ENCODE data around the gene PRKCE.
"Not testable (repeated sequence)": the region's sequence is repeated elsewhere in the genome, so short reads cannot be mapped to it uniquely, and the experiment has no call there.

Gene PRKCE

DNA sequence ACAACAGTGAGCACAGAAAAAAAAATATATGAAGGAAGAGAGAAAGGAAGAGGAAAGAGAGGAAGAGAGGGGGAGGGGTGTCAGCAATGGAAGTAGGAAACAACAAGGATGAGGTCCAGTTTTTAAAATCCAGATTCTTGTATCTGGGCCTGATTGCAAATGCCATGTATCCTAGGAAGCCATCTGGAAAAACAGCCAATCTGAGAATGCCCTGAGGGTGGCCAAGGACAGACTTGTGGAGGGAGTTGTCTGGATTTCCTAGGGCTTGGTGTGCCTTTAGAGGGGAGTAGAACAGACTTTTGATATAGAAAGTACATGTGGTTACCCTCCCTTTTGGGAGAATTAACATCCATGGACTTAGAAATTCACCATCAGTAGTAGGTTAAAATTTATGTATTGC lies 47.1 kb downstream of the PRKCE start:
- no peak for DNase-seq (ENCODE audit: low read depth in 3 of 3)

DNA sequence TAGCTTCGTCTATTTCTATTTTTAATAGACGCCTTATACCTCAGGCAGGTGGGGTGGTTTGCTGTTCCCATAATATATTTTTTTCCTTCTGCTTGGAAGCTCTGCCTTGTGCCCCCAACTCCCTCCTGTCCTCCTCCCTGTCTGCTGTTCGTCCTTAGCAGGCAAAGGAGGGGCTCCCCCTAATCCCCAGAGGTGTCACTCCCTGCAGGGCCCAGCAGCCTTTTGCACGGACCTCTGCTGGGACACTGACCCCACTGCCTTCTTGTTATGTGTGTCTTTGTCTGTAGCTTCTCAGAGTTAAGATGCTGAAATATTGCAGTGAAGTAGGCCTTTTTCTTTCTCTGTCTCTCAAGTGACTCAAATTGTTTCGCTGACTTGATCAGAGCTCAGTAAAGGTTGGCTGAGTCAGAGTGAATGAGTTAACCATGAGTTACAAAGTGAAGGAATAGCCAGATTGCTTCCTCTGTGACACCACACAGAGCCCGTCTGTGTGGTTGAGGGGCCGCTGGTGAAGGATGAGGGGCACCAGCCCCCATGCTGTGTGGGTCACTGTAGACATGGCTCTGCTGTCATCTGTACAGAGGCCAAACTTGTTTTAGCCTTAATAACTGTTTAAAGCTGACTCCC lies 47.7 kb downstream of the PRKCE start:
- DNase-seq (ENCODE audit: low read depth in 3 of 3) = no peak

DNA sequence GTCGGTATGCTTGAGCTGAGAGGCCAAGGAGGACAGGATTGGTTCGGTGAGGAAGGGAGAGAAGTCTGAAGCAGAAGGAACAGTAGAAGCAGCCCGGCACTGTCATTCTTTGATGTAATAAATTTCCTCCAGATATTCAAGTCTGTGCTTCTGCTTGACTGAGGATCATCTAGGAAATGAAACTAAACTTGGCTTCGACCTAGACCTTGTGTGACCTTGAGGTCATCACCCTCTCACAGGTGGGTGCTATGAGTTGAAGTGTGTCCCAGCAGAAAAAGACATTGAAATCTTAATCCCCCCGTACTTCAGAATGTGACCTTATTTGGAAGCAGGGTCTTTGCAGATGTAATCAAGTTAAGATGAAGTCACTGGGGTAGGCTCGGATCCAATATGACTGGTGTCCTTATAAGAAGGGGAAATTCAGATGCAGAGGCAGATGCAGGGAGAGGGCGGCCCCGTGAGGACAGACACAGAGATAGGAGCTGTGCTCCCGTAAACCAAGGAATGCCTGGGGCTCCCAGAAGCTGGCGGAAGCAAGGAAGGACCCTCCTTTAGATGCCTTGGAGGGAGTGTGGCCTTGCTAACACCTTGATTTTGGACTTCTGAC lies 49.0 kb downstream of the PRKCE start:
- DNase-seq (ENCODE audit: low read depth in 3 of 3) = no peak

DNA sequence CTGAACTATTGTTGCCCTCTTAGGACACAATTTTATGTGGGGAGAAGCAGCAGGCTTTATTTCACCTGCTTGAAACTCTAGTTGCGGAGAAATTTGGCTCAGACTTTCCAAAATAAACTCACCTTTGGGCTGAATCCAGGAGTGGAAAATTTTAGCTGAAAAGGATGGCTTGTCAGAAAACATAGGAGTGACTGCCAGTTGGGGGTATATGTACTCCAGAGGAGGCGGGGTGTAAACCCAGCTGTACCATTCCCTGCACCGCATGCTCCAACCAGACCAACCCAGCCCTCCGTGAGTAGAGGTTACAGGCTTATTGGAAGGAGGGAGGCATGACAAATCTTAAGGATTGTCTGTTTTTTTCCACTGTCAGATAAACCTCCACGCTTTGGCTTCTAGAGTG lies 53.8 kb downstream of the PRKCE start:
- DNase-seq (ENCODE audit: low read depth in 3 of 3) = no peak

DNA sequence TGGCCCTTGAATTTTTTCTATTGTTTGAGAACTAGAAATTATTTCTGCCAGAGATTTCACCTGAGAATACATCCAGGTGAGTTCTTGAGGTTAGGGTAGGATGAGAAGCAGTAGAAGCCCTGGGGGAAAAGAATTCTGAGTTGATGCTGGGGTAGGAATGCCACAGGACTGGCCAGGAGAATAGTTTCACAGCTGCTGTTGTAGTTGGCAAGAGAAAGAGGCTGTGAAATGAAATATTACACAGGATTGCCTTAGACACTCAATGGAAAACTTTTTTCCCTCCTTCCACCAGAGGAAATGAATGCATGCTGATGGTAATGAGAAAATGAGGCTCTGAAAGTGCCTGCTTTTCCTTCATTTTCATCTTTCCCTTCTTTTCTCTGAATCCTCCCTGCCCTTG lies 54.6 kb downstream of the PRKCE start:
- DNase-seq (ENCODE audit: low read depth in 3 of 3) = no peak

DNA sequence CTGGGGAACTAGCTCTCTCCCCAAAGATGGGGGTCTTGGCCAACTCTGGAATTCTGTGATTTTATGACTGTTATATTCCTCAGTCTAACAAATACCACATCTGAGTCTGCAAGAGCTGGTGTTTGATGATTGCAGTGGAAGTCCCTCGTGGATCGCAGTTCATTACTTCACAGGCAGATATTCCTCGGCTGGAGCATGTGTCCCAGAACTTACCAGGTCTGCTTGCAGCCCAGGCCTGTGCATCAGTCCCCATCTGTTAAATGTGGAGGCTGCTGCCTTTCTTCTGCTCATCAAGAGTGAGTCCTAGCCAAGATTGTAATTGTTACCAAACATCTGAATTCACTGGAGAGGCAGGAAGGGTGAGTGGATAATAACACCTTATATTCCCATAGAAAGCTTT lies 55.5 kb downstream of the PRKCE start:
- DNase-seq (ENCODE audit: low read depth in 3 of 3) = no peak

DNA sequence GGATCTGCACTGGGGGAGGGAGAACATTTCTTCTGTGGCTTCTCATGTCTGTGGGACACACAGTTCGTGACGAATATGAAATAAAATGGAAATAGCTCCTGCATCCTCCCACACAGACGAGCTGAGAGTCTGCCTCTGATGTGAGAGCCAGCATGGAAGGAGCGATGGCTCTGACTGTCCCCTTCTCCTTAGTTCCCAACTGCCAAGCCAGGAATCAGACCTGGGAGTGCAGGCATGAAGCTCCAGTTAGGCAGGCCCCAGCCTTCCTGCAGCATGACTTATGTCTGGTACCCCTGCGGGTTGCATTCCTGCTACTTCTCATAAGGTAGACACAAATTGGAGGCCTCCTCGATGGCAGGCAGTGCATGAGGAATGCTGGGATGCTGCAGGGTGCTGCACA lies 56.2 kb downstream of the PRKCE start:
- DNase-seq (ENCODE audit: low read depth in 3 of 3) = no peak

DNA sequence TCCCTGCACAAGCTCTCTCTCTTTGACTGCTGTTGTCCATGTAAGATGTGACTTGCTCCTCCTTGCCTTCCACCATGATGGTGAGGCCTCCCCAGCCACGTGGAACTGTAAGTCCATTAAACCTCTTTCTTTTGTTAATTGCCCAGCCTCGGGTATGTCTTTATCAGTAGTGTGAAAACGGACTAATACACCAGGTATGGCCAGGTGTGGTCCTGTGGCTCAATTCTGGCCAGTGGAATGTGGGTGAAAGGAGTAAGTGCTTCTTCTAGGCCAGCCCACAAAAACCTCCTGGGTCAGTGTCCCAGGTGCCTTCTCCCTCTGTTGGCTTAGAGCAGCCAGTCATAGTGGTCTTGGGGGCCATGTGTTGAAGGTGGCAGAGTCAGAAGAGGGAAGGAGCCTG lies 57.0 kb downstream of the PRKCE start:
- DNase-seq (ENCODE audit: low read depth in 3 of 3) = no peak

DNA sequence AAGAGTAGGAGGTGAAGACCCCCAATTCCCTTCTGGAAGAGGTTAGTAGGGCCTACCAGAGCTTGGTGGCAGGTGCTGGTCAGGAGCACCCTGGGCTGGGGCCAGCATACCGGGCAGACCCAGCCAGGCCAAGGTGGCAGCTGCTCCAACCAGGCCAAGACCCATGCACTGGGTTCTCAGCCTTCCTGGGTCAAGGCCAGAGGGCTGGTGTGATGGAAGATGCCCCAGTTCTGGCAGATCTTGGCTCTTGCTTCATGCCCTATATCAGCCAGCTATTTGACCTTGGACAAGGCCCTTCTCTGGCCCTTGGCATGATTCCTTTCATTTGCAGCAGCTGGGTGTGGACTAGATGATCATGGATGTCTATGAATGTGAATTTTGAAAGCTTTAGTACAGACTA lies 57.7 kb downstream of the PRKCE start:
- DNase-seq (ENCODE audit: low read depth in 3 of 3) = no peak

DNA sequence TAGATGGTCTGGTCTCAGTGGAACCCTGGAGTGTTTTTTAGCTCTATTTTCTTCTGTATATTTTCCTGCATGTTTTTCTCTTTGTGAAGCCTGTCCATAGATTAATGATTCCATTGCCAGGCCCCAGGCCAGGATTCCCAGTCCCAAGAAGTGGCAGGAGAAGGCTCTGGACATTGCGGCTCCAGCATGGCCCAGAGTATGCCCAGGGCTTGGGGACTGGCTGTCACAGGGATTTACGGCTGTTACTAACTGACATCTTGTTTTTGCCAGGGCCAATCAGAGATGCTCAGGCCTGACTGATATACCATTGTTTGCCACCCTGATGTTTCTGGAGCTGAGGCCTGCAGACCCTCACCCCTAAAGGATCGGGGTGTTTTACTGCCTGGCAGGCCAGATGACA lies 59.0 kb downstream of the PRKCE start:
- no peak for DNase-seq (ENCODE audit: low read depth in 3 of 3)

DNA sequence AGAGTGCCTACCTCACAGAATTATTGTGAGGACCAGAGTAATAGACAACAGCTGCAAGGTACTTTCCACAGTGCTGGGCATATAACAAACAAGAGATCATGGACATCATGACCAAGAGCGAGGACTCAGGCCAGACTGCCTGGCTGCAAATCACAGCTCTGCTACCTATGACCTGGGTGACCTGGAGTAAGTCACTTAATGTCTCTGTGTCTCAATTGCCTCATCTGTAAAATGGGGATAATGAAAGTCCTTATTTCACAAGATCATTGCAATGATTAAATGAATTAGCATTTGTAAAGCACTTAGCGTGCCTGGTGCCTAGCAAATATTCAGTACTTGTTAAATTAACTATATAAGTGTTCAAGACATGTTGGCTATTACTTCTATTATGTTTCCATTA lies 59.7 kb downstream of the PRKCE start:
- DNase-seq (ENCODE audit: low read depth in 3 of 3) = no peak

DNA sequence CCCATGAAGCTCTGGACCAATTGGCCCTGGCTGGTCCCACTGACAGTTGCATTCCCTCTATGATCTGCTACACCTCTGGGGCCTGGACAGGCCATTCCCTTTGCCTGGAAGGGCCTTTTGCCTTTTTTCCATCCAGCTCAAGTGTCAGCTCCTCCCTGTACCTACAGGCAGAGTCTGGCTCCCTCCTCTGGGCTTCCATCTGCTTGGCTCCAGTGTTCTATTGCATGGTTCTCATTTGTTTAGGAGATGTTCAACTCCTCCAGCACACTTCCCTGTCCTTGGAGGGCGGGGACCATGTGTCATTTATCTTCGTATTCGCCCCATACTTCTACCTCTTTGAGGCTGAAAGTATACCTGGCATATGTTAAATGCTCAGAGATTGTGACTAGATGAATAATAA lies 61.1 kb downstream of the PRKCE start:
- DNase-seq (ENCODE audit: low read depth in 3 of 3) = no peak

DNA sequence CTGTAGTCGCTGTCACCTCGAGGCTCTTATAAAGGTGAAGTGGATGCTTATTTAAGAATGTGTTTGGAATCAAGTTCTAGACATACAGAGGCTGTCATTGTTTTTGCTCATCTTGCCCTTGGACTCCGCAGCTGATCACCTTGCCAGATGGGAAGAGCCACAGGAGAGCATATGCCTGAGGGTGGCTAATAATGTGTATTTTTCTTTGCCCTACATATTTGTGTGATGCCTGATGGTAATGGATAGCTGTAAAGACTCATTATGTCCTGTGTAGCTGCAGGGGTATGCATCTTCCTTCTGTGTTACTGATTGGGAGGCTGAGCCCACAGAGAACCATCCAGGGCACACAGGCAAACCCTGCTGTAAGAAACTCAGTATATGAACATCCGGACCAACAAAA lies 61.7 kb downstream of the PRKCE start:
- no peak for DNase-seq (ENCODE audit: low read depth in 3 of 3)

DNA sequence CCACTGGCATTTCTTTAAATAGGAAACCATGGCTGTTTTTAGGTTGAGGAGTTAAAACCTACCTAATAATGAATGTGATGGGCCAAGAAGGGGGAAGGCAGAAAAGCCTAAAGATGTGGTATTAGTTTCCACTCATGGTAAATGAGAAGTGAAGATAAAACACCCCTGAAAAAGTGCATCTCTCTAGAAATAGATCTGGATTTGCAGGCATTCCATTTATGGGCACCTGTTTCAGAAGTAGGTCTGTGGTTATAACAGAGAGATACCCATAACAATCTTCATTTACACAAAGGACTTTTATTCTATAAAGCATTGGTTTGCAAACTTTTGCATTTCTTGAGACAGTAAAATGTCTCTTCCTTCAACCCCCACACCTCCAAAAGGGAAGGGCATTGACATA lies 62.1 kb downstream of the PRKCE start:
- no peak for DNase-seq (ENCODE audit: low read depth in 3 of 3)

DNA sequence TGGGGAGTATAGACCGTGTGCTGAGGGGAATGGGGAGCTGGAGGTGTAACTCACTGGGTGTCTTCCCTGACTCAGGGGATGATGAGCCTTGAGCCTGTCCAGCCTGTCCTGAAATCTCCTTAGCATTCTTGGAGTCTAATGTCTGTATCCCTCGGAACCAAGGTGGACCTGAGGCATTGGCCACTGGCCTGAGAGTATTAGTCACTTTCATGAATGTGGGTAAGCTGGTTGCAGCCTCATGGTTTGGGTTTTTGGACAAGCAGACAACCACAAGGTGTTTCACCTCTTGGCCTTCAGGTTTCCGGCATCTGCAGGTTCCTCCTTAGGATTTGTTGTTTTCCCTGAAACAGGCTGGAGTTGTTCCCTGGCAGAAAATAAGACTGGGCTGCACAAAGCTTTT lies 63.2 kb downstream of the PRKCE start:
- no peak for DNase-seq (ENCODE audit: low read depth in 3 of 3)

DNA sequence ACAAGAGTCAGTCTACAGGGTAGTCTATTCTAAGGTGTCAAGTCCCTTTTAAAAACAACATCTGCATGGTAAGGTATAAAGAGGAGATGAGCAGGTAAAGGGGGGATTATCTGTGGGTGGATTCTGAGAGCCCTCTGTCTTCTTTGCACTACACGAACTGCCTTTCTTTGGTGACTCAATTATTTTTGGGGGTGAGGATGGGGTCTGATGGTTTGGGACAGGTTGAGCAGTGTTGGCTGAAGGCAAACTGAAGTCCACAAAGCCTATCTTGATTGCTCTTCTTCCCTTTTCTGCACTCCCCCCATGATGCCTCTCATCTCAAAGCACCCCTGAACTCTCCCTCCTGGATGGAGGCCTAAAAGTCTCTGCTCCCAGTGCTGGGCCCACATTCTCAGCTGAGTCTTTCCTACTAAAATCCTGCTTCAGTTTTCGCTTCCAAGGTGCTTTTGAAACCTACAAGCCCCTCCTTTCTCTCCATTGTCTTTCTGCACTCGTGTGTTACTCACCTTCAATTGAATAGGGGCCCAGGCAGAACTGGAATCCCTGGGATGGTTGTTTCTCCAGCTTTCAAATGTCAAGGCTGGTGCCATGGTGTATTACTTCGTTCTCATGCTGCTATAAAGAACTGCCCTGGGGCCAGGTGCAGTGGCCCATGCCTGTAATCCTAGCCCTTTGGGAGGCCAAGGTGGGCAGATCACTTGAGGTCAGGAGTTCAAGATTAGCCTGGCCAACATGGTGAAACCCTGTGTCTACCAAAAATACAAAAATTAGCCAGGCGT lies 64.3 kb downstream of the PRKCE start:
- no peak for DNase-seq (ENCODE audit: low read depth in 3 of 3)

DNA sequence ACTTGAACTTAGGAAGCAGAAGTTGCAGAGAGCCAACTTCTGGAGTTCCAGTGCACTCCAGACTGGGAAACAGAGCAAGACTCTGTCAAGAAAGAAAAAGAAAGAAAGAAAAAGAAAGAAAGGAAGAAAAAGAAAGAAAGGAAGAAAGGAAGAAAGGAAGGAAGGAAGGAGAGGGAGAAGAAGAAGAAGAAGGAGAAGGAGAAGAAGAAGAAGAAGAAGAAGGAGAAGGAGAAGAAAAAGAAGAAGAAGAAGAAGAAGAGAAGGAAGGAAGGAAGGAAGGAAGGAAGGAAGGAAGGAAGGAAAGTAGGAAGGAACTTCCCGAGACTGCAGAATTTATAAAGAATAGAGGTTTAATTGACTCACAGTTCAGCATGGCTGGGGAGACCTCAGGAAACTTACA lies 65.0 kb downstream of the PRKCE start:
- DNase-seq (ENCODE audit: low read depth in 3 of 3) = not testable (repeated sequence)

DNA sequence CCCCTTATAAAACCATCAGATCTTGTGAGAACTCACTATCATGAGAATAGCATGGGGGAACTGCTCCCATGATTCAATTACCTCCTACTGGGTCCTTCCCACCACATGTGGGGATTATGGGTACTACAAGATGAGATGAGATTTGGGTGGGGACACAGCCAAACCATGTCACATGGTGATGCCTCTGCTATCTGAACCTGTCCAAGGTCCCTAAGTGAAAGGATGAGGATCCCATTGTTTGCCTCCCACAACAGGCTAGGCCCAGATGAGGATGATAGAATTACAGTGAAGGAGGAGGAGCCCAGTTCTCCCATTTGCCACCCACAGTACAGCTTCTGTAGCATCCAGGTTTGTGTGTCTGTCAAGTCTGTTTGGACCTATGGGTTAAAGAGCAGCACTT lies 65.4 kb downstream of the PRKCE start:
- no peak for DNase-seq (ENCODE audit: low read depth in 3 of 3)

DNA sequence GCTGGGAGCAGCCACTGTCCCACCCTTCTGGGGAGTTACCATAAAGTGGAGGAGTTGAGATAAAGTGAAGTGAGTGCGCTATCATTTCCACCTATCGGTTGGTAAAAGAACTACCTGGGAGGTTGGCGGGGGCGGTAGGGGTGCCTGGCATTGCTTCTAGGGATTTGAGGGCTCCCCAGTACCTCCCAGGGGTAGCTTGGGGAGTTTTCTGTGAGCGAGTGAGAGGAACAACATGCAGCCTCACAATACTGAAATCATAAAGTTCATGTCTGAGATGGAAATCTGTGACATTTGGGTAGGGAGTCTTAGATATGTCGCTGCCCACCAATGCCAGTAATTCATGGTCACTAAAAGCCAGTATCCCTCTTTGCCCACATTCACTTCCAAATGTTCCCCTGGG lies 68.7 kb downstream of the PRKCE start:
- DNase-seq (ENCODE audit: low read depth in 3 of 3) = no peak

DNA sequence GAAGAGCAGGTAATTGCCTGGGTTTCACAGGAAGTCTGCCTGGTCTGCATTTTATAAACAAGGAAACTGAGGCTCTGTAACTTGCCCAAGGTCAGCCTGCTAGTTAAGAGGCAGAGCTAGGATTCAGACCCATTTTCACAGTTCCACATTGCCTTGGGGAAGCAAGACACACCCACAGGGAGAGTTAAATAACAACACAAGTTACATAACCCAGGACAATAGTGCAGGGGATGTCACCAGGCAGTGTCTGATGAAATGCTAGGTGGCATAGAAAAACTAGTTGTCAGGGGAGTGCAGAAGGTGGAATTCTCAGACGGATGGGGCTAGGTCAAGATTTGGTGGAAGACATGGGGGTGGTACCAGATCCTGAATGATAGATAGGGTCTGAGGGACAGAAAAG lies 69.7 kb downstream of the PRKCE start:
- no peak for DNase-seq (ENCODE audit: low read depth in 3 of 3)

DNA sequence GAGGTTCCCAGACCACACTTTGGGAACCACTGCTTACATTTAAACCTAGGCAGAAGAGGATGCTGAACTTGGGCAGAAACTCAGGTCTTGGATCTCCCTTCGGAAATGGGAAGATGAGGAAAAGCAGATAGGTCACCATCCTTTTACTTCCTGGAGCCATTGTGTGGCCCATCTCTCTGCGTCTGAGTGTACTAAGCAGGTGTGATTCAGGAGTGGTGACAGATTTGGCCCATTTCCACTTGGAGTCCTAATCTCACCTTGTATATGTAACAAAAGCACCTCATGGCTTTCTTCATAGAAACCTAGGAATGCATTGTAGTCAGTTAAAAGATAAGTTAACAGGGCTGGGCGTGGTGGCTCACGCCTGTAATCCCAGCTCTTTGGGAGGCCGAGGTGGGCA lies 71.0 kb downstream of the PRKCE start:
- DNase-seq (ENCODE audit: low read depth in 3 of 3) = no peak

DNA sequence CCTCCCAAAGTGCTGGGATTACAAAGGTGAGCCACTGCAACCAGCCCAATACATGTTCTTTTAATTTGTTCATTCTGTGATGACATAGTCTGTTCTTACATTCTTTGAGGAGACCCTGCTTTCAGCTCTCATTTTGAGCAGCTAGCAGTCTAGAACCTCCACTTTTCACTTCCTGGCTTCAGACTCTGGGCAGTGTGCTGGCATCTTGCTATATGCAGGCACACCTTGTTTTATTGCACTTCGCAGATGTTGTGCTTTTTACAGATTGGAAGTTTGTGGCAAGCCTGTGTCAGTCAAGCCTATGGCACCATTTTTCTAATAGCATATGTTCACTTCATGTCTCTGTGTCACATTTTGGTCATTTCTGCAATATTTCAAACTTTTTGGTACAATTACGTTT lies 72.4 kb downstream of the PRKCE start:
- DNase-seq (ENCODE audit: low read depth in 3 of 3) = no peak

DNA sequence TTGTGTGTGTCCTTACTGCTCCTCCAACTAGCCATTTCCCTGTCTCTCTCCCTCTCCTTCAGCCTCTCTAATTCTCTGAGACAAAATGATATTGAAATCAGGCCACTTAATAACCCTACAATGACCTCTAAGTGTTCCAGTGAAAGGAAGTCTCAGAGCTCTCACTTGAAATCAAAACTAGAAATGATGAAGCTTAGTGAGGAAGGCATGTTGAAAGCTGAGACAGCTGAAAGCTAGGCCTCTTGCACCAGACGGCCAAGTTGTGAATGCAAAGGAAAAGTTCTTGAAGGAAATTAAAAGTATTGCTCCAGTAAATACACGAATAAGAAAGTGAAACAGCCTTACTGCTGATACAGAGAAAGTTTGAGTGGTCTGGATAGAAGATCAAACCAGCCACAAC lies 72.9 kb downstream of the PRKCE start:
- DNase-seq (ENCODE audit: low read depth in 3 of 3) = no peak

Measured in stimulated activated CD4-positive, alpha-beta T cell treated with anti-CD3 and anti-CD28 coated beads, TNF-alpha, amount 100 ng/mL, for 48 hours (primary cell).